Upper lobe of left lung (tissue), 4 donors: ENCODE data around the gene TSKU.

Experiments
- POLR2A ChIP-seq, 4 donors: fragments of 450-650 bp; IDR thresholded peaks; one replicate each; pipeline ENCODE4 v1.5.1; 2016 to 2017; ENCODE audit warnings: antibody characterized with exemption in 4 of 4, mild to moderate bottlenecking in 2 of 4
- POLR2AphosphoS5 ChIP-seq, 2 donors: sonication (generic); formaldehyde crosslinking; IDR thresholded peaks; one replicate each; pipeline ENCODE4 v1.5.1; 2017; ENCODE audit warnings: antibody characterized with exemption in 2 of 2
- TF ChIP-seq, protein P1 (sequence below), 6 experiments: fragments of 450-650 bp in 4 of 6; fragments of 200-600 bp in 2 of 6; sonication (generic) in 2 of 6; IDR thresholded peaks; one replicate each; pipeline ENCODE4 v1.5.1; 2016 to 2019; ENCODE audit warnings: antibody characterized with exemption in 6 of 6

DNA sequence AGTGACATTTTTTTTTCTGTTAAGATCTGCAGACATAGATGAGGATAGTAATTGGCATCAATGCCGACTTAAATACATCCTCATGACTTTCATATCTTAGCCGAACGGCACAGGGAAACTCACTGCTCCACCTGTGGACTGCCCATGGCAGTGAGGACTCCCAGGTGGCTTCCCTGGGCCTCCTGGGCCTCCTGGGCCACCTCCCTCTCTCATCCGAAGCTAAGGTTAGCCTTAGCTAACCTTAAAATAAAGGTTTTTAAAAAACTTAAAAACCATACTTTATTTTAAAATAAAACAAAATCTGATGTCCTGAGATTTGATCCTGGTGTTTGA lies 38.1 kb upstream of the TSKU start:
- no peak for TF ChIP-seq POLR2AphosphoS5 (IDR thresholded peaks at IDR 0.05)
- TF ChIP-seq, protein P1, sequence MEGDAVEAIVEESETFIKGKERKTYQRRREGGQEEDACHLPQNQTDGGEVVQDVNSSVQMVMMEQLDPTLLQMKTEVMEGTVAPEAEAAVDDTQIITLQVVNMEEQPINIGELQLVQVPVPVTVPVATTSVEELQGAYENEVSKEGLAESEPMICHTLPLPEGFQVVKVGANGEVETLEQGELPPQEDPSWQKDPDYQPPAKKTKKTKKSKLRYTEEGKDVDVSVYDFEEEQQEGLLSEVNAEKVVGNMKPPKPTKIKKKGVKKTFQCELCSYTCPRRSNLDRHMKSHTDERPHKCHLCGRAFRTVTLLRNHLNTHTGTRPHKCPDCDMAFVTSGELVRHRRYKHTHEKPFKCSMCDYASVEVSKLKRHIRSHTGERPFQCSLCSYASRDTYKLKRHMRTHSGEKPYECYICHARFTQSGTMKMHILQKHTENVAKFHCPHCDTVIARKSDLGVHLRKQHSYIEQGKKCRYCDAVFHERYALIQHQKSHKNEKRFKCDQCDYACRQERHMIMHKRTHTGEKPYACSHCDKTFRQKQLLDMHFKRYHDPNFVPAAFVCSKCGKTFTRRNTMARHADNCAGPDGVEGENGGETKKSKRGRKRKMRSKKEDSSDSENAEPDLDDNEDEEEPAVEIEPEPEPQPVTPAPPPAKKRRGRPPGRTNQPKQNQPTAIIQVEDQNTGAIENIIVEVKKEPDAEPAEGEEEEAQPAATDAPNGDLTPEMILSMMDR (IDR thresholded peaks at IDR 0.05): no peak
- TF ChIP-seq POLR2A (IDR thresholded peaks at IDR 0.05): no peak
